K562 (cell line): ENCODE measurements around the gene MAD2L1BP. TPM values are rescaled to one million over a fixed set of nuclear protein-coding genes. Genes with fewer than 3 reads are reported as not detected.

Source experiments
- CEBPB ChIP-seq: fragments of 450-650 bp; IDR thresholded peaks from 2 replicates; pipeline ENCODE4 v1.6.1; 2016; ENCODE audit warnings: missing genetic modification characterization, missing compliant biosample characterization
- CUX1 ChIP-seq: fragments of 200-800 bp; sonication (Bioruptor generic); IDR thresholded peaks from 2 replicates; pipeline ENCODE4 v1.6.1; 2016; ENCODE audit warnings: missing genetic modification characterization, missing compliant biosample characterization
- ELK1 ChIP-seq: sonication (generic); formaldehyde crosslinking; IDR thresholded peaks from 2 replicates; pipeline ENCODE4 v1.8.1; 2022; ENCODE audit warnings: missing genetic modification reagents
- FOSL1 ChIP-seq: fragments of 200-800 bp; sonication (Bioruptor generic); conservative IDR thresholded peaks from 2 replicates; pipeline ENCODE4 v1.6.1; 2016; ENCODE audit warnings: missing genetic modification characterization, missing compliant biosample characterization
- FOXA3 ChIP-seq, 2 experiments: fragments of 450-650 bp in 1 of 2; sonication (generic) in 1 of 2; formaldehyde crosslinking; IDR thresholded peaks in 1 of 2; conservative IDR thresholded peaks in 1 of 2; 2 replicates each; pipeline versions ENCODE4 v1.4.0 to v1.8.0; 2020 to 2022; ENCODE audit warnings: mild to moderate bottlenecking in 2 of 2, missing genetic modification reagents in 1 of 2
- GABPB2 ChIP-seq: fragments of 250-450 bp; sonication (Bioruptor Pico); conservative IDR thresholded peaks from 2 replicates; pipeline ENCODE4 v1.5.1; 2021; ENCODE audit warnings: mild to moderate bottlenecking
- HEY1 ChIP-seq: fragments of 250-450 bp; sonication (Bioruptor Pico); IDR thresholded peaks from 2 replicates; pipeline ENCODE4 v1.5.0; 2020; ENCODE audit warnings: mild to moderate bottlenecking, moderate library complexity, borderline replicate concordance
- HSF4 ChIP-seq: fragments of 250-450 bp; sonication (Bioruptor Pico); IDR thresholded peaks from 2 replicates; pipeline ENCODE4 v2.1.2; 2022; ENCODE audit warnings: mild to moderate bottlenecking, moderate library complexity, borderline replicate concordance
- MAZ ChIP-seq, 2 experiments: fragments of 450-650 bp in 1 of 2; sonication (generic) in 1 of 2; formaldehyde crosslinking; IDR thresholded peaks in 1 of 2; conservative IDR thresholded peaks in 1 of 2; 2 replicates each; pipeline versions ENCODE4 v1.4.0 to v1.5.0; 2020; ENCODE audit warnings: mild to moderate bottlenecking in 1 of 2, missing genetic modification reagents in 1 of 2
- NFIX ChIP-seq: fragments of 250-450 bp; sonication (Bioruptor Pico); IDR thresholded peaks from 2 replicates; pipeline ENCODE4 v1.4.0; 2020; ENCODE audit warnings: low read depth, mild to moderate bottlenecking, moderate library complexity
- SREBF1 ChIP-seq: fragments of 150-350 bp; IDR thresholded peaks from 2 replicates; pipeline ENCODE4 v1.6.1; 2014; ENCODE audit warnings: antibody characterized with exemption, low read depth, low read length, borderline replicate concordance
- SRSF7 ChIP-seq: fragments of 200-400 bp; formaldehyde crosslinking; optimal IDR thresholded peaks from 2 replicates; pipeline ENCODE3; 2017; ENCODE audit warnings: mild to moderate bottlenecking, low read depth, low read length
- STAT5A ChIP-seq: IDR thresholded peaks from 2 replicates; pipeline ENCODE4 v1.6.1; 2012; ENCODE audit warnings: low read length, inconsistent platforms, borderline replicate concordance
- TEAD1 ChIP-seq, 2 experiments: fragments of 450-650 bp in 1 of 2; sonication (generic) in 1 of 2; formaldehyde crosslinking; IDR thresholded peaks; 2 replicates each; pipeline versions ENCODE4 v1.4.0 to v1.8.0; 2020 to 2022; ENCODE audit warnings: mild to moderate bottlenecking in 2 of 2, missing genetic modification reagents in 1 of 2
- TRIM28 ChIP-seq: fragments of 450-650 bp; IDR thresholded peaks from 2 replicates; pipeline ENCODE4 v1.6.1; 2017
- ZNF212 ChIP-seq: fragments of 450-650 bp; formaldehyde crosslinking; IDR thresholded peaks from 2 replicates; pipeline ENCODE4 v1.4.0; 2020; ENCODE audit warnings: mild to moderate bottlenecking
- ZNF23 ChIP-seq: fragments of 250-450 bp; sonication (Bioruptor Pico); IDR thresholded peaks from 2 replicates; pipeline ENCODE4 v1.4.0; 2020; ENCODE audit warnings: mild to moderate bottlenecking
- ZNF41 ChIP-seq: fragments of 250-450 bp; sonication (Bioruptor Pico); conservative IDR thresholded peaks from 2 replicates; pipeline ENCODE4 v1.4.0; 2020; ENCODE audit warnings: mild to moderate bottlenecking
- ZNF512 ChIP-seq: IDR thresholded peaks from 2 replicates; pipeline ENCODE4 v1.6.1; 2016; ENCODE audit warnings: missing genetic modification characterization, missing compliant biosample characterization
- ZNF586 ChIP-seq: fragments of 450-650 bp; formaldehyde crosslinking; conservative IDR thresholded peaks from 2 replicates; pipeline ENCODE4 v1.4.0; 2020; ENCODE audit warnings: mild to moderate bottlenecking, moderate library complexity
- polyA plus RNA-seq, 8 experiments: library from polyadenylated mRNA; depleted of rRNA in 4 of 8; stranded (reverse) in 5 of 8; unstranded in 3 of 8; fragments of >200 nt; fragmentation: Nextera tagmentation in 2 of 8; fragmentation: Illumina TruSeq in 1 of 8; extraction: Ambion mirVana in 2 of 8; extraction: Trizol in 1 of 8; gene quantifications; 2 replicates each; pipeline versions ENCODE4 v1.2.1 to v1.2.3, GENCODE V29; 2011 to 2014; ENCODE audit warnings: inconsistent platforms in 1 of 8, missing spikeins in 1 of 8
- total RNA-seq, 7 experiments: library from RNA; depleted of rRNA in 6 of 7; stranded (reverse); fragments of >200 nt in 6 of 7; fragmentation: Illumina TruSeq in 2 of 7; extraction: Trizol in 2 of 7; gene quantifications; 2 replicates each; pipeline versions ENCODE4 v1.2.1 to v1.2.3, GENCODE V29; 2011 to 2021; ENCODE audit warnings: low replicate concordance in 1 of 7

Gene MAD2L1BP
- total and polyA plus RNA-seq, 9 of the 15 experiments (the other 6 are each of a cell fraction or from before 2014, with no cell fraction given) = 69.7 to 321 (median 111) TPM

- TF ChIP-seq ZNF512 (no peak; the same call in 1 of the 2 replicates), ELK1 (no peak), STAT5A (no peak), SRSF7 (no peak), TRIM28 (no peak), NFIX (CRISPR knock-in tag) (no peak), ZNF41 (CRISPR knock-in tag) (no peak; the same call in 1 of the 2 replicates), ZNF23 (CRISPR knock-in tag) (peak; percentile 49), MAZ (CRISPR knock-in tag; conservative IDR thresholded peaks at IDR 0.05 in 1 of 2, IDR thresholded peaks at IDR 0.05 in 1 of 2) (peak; percentile 61 to 86; a peak in 3 of 4 replicates), ZNF586 (CRISPR knock-in tag) (peak; percentile 92), FOXA3 (CRISPR knock-in tag; conservative IDR thresholded peaks at IDR 0.05 in 1 of 2, IDR thresholded peaks at IDR 0.05 in 1 of 2) (no peak; a peak in 1 of 4 replicates), SREBF1 (no peak), GABPB2 (CRISPR knock-in tag) (no peak; the same call in none of the 2 replicates), ZNF212 (CRISPR knock-in tag) (no peak; the same call in 1 of the 2 replicates), CUX1 (CRISPR knock-in tag) (peak; percentile 87), HEY1 (CRISPR knock-in tag) (0 out of 2 replicates have a peak, but pooled peaks have one; percentile 65), CEBPB (tag) (peak; percentile 93), HSF4 (peak; percentile 82; the same call in 1 of the 2 replicates), FOSL1 (tag) (peak; percentile 89), TEAD1 (CRISPR knock-in tag; IDR thresholded peaks at IDR 0.05) (peak; percentile 49 to 90; a peak in 3 of 4 replicates)
These were observed 8.4 kb upstream of the MAD2L1BP start (continued) for GRCh38 chr6:43627008-43627825.
